GM12874 (cell line): ENCODE data around the gene UBQLN3.

ENCODE experiments used
- CTCF ChIP-seq: IDR thresholded peaks from 2 replicates; pipeline ENCODE4 v1.5.1; 2011; ENCODE audit warnings: low read depth, mild to moderate bottlenecking, control low read depth, low read length, moderate library complexity; ENCODE audit not compliant: insufficient read depth

Gene UBQLN3

DNA sequence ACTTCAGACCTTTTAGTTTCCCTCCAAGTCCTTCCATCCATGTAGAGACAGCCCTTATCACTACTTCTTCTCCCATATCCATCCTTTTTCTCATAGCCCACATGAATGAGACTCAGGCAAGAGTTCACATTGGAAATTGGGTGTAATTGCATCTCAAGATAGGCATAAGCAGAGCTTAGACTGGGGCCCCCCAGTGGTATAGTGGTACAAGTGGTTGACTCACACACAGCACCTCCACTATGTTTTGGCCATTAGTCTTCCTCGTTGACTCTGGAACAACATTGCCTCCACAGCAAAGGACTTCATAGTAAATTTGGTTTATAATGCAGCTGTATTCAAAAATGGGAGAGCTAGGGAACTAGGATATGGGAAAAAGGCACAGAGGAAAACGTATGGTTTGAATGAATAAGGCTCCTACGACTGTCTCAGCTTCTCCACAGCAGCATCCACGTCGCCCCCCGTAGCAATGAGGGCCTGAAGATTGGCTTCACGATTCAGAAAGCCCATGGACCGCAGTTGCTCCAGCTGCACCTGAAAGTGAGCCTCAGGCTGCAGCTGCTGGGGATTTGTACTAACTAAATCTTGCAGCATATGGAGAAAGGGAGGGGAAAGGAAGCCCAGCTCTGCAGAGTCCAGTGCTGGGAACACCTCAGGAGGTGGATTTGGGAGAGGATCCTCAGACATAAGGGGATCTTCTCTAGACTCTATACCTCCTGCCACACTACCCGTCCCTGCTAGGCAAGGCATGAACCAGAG lies 2.4 kb downstream of the UBQLN3 start:
- TF ChIP-seq CTCF: peak; percentile 21; the same call in 1 of the 2 replicates

- TF ChIP-seq CTCF: no peak
Measured at GRCh38 chr11:5505363-5506048, 4.3 kb downstream of the UBQLN3 start.

- TF ChIP-seq CTCF: no peak
Measured at GRCh38 chr11:5504403-5504921, 5.3 kb downstream of the UBQLN3 start.

GRCh38 chr11:5500393-5500801 lies 9.4 kb downstream of the UBQLN3 start:
- no peak for TF ChIP-seq CTCF

- no peak for TF ChIP-seq CTCF
Measured at GRCh38 chr11:5499671-5500070, 10.1 kb downstream of the UBQLN3 start.

DNA sequence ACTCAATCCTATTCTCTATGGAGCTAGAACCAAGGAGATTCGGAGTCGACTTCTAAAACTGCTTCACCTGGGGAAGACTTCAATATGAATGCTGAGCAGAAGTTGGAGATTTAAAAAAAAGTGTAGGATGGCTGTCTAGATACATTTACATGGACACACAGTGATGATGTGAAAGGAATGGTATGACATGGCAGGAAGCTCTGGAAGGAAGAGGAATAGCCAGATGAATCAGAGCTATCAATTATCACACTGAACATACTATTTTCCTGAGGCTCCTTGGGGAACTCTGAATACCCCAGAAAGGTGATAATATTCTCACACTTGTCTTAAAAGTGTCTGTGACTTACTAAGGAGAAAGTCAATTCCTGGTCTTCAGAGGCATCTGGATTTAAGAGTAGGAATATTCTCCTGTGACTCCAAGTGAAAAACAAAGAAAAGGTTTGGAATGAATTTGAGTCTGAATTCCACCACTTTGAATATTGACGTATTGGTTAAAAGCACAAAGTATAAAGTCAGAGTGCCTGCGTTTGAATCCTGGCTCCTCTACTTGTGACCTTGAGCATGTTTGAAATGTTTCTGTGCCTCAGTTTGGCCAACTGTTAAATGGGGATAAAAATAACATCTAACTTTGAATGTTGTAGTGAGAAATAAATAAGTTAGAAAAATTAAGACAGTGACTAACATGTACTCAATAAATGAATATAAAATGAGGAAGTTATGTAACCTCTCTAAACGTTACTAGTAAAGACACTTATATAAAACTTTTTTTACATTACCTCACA lies 20.0 kb downstream of the UBQLN3 start:
- no peak for TF ChIP-seq CTCF

GRCh38 chr11:5488798-5489399 lies 20.9 kb downstream of the UBQLN3 start:
- no peak for TF ChIP-seq CTCF
